Lower leg skin (tissue), 3 donors: ENCODE results near the gene ANK3.

ENCODE experiments used
- POLR2A ChIP-seq, 2 donors: fragments of 450-650 bp; IDR thresholded peaks; one replicate each; pipeline ENCODE4 v1.6.1; 2016 to 2017; ENCODE audit warnings: antibody characterized with exemption in 2 of 2, mild to moderate bottlenecking in 1 of 2, moderate library complexity in 1 of 2
- TF ChIP-seq, protein P1 (sequence below), 3 donors: fragments of 450-650 bp; IDR thresholded peaks; one replicate each; pipeline ENCODE4 v1.5.1; 2016; ENCODE audit warnings: antibody characterized with exemption in 3 of 3, mild to moderate bottlenecking in 3 of 3, moderate library complexity in 2 of 3

DNA sequence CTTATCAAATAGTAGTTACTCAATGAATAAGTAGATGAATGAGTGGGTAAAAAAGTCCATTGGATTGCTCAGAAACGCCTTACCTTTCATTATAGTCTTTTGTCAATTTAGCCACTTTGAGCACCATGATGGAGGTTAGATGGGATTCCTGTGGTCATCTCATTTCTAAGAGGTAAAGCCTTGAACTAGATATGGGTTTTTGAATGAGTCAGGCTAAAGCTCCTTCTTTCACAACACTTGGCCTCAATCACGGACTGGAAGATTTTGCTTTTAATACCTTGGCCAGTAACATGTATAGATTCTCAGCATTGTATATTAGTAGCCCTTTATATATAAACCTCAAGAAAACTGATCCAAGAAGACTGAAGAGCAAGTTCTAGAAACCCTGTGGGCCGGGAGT lies 383.6 kb downstream of the ANK3 start:
- no peak for TF ChIP-seq POLR2A (IDR thresholded peaks at IDR 0.05)
- TF ChIP-seq, protein P1, sequence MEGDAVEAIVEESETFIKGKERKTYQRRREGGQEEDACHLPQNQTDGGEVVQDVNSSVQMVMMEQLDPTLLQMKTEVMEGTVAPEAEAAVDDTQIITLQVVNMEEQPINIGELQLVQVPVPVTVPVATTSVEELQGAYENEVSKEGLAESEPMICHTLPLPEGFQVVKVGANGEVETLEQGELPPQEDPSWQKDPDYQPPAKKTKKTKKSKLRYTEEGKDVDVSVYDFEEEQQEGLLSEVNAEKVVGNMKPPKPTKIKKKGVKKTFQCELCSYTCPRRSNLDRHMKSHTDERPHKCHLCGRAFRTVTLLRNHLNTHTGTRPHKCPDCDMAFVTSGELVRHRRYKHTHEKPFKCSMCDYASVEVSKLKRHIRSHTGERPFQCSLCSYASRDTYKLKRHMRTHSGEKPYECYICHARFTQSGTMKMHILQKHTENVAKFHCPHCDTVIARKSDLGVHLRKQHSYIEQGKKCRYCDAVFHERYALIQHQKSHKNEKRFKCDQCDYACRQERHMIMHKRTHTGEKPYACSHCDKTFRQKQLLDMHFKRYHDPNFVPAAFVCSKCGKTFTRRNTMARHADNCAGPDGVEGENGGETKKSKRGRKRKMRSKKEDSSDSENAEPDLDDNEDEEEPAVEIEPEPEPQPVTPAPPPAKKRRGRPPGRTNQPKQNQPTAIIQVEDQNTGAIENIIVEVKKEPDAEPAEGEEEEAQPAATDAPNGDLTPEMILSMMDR (IDR thresholded peaks at IDR 0.05): no peak
